HL-60/S4 treated with phorbol 12-myristate 13-acetate at 8.2 ng/mL for 4 days and 3 days (cell line): Measurements from ENCODE around the gene MAP6D1.
"Not testable (repeated sequence)": the region's sequence is repeated elsewhere in the genome, so short reads cannot be mapped to it uniquely, and the experiment has no call there.

Experiments used
- in situ Hi-C: fragments of 300-500 bp; cut with MboI; formaldehyde crosslinking; loops from 2 replicates; pipeline ENCODE4 v1.15.0; 2022; ENCODE audit warnings: low sequenced_read_pairs

MAP6D1 gene

GRCh38 chr3:183801601-183802000 lies 23.8 kb downstream of the MAP6D1 start:
- in situ Hi-C loops = no loop called here

- in situ Hi-C loops = no loop called here
Measured at GRCh38 chr3:183800243-183800863, 25.0 kb downstream of the MAP6D1 start.

DNA sequence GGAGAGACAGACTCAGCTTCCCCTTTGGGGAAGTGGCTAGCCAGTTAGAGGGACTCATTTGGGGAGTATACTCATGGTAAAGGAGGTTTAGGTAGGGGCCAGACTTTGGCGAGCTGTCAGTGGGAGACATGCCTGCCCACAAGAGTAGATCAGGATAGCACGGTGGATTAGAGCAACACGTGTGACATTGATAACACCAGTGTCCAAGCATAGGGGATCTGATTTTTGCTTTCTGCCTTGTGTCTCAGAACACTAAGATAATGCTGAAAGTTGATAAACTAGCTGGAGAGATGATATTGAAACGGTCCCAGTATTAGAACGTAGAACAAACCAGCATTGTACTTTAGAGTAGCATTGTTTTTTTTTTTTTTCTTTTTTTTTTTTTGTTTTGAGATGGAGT lies 25.9 kb downstream of the MAP6D1 start:
- in situ Hi-C loops = no loop called here

DNA sequence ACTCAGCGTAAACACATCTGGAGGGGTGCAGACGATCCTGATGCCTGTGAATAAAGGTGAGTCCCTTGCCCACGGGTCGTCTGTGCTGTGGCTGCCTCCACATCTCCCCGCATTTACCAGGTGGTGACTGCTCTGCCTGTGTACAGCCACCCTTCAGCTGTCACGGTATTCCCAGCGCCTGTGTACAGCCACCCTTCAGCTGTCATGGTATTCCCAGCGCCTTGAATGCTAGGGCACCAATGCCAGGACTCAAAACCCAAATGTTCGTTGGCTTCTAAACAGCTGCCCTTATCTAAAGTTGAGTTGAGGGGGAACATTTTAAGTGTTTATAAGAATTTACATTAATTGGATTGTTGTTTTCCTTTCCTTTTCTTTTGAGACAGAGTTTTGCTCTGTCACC lies 27.4 kb downstream of the MAP6D1 start:
- in situ Hi-C loops = no loop called here

DNA sequence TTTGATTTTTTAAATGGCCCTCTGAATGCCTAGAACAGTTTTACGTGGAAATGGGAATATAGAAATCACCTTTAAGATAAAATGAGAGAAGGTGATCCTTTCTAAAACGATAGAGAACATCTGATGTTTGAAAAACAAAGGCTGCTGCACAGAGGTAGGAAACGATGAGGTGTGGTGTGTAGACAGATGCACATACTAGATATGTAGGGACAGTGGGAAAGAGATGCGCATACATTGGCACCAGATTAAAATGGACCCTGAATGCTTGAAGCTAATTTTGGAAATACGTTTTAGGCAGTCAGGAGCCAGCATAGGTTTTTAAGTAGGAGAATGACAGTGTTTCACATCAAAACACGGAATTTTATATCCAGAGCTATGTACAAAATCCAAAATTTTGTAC lies 29.0 kb downstream of the MAP6D1 start:
- in situ Hi-C loops = no loop called here

DNA sequence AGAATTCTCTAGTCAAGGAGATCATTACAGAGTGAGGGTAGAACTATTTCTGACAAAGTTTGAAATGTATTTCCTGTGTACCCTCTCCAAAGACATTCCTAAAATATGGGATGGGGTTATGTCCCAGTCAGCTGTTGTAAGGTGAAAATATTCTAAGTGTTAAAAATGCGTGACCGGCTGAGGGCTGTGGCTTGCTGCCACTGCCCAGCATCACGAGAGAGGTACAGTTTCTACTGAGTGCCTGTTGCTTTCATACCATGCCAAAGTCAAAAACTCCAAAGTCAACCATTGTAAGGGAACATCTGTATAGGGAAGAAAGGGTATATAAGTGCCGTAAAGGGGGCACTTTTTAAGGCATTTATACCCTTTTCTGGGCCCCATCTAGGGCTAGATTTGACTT lies 30.9 kb downstream of the MAP6D1 start:
- in situ Hi-C loops = no loop called here

DNA sequence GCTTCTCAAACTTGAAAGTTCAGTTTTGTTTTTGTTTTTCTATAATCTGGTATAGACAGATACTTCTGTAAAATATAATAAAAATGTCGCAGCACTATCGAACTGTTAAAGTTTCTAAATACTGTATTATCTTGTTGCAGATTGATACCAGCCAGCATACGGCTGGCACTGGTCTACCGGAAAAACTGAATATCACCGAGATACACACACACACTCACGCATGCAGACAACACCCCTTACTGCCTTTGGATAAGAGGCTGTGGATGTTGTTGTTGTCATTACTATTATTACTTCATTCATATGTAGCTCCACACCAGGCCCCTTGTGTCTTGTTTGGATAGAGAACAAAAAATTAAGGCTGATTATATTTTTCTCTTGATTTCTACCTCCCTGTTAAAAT lies 32.4 kb downstream of the MAP6D1 start:
- in situ Hi-C loops = no loop called here

DNA sequence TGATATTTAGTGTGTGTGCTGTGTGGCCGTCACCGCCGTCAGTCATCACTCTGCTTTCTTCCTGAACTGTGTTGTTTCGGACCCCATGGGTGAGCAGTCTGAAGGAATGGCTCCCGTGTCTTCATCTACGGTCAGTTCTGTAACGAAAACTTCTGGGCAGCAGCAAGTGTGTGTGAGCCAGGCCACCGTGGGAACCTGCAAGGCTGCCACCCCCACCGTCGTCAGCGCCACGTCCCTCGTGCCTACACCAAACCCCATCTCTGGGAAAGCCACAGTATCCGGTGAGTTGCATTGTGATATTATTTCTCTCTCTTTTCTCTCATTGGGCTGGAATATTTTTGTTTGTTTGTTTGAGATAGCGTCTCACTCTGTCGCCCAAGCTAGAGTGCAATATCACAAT lies 34.7 kb downstream of the MAP6D1 start:
- in situ Hi-C loops = no loop called here

DNA sequence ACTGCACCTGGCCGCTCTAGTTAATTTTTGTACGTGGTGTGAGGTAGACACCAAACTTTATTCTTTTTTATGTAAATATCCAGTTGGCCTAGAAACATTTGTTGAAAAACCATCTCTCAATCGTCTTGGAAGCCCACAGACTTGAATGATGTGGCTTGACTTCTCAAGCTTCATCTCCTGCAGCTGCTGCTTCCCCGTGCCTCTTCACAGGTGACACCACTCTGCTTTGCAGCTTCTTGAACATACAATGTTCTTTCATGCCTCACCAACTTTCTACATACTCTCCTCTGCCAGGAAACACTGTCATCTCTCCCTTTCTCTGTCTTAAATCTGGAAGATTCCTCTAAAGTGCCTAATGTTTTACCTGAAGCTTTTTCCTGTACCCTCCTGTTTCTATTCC lies 35.6 kb downstream of the MAP6D1 start:
- in situ Hi-C loops = no loop called here

DNA sequence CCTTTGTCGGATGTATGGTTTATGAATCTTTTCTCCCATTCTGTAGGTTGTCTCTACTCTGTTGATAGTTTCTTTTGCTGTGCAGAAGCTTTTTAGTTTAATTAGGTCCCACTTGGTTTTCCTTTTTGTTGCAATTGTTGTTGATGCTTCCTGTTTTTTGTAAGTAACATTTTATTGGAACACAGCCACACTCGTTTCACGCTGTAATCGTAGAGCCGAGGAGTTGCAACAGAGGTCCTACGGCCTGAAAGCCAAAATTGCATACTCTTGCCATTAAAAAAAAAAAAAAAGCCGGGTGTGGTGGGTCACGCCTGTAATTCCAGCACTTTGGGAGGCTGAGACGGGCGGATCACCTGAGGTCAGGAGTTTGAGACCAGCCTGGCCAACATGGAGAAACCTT lies 40.9 kb downstream of the MAP6D1 start:
- in situ Hi-C loops = not testable (repeated sequence)

DNA sequence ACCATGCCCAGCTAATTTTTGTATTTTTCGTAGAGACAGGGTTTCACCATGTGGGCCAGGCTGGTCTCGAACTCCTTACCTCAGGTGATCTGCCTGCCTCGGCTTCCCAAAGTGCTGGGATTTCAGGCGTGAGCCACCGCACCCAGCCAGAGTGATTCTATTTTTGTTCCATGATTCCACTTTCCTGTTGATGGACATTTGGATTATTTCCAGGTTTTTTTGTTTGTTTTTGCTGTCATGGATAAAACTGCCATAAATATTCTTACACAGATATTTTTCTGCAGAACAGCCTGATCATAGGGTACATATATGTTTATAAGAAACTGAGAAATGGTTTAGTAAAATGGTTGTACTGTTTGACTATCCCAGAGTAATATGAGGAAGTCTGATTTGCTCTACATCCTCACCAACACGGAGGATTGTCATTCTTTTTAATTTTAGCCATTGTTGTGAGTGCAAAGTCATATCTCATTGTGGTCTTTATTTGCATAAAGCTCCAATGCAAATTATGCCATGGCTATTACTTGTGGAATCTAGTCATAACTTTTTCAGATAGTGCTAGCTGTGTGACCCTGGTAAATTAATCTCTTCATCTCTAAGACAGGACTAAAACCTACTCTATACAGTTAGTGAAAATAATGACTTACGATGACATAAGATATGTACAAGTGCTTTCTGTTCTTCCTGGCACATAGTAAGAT lies 42.7 kb downstream of the MAP6D1 start:
- in situ Hi-C loops = no loop called here

DNA sequence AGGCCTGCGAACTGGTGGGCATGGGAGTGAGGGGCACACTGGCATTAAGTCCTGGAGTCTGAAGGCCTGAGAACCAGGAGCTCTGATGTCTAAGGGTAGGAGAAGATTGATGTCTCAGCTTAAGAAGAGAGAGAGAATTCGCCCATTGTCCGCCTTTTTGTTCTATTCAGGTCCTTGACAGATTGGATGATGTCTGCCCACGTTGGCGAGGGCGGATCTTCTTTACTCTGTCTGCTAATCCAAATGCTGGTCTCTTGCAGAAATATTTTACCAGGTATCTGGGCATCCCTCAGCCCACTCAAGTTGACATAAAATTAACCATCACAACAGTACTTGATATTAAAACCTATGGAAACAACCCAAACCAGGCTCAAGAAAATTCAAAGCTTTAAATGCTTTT lies 44.1 kb downstream of the MAP6D1 start:
- in situ Hi-C loops = no loop called here

DNA sequence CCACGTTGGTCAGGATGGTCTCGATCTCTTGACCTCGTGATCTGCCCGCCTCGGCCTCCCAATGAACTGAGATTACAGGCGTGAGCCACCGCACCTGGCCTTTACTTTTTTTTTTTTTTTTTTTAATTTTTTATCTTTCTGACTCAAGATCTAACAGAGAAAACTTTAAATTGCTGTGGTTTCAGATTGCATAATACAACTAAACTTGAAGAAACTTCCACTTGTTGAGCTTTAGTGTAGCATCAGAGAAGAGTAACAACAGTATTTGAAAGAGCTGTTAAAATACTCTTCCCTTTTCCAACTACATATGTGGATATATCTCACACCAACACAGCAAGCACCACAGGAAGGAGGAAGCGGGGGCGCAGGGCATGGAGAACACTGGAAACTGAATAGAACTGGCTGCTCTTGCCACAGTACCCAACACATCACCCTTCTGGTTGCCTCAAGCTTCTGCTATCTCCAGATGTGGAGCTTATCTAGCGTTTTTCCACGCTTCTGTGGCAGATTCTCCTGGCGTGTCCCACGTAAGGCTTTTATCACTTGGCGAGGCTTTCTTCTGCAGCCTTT lies 45.4 kb downstream of the MAP6D1 start:
- in situ Hi-C loops = no loop called here

DNA sequence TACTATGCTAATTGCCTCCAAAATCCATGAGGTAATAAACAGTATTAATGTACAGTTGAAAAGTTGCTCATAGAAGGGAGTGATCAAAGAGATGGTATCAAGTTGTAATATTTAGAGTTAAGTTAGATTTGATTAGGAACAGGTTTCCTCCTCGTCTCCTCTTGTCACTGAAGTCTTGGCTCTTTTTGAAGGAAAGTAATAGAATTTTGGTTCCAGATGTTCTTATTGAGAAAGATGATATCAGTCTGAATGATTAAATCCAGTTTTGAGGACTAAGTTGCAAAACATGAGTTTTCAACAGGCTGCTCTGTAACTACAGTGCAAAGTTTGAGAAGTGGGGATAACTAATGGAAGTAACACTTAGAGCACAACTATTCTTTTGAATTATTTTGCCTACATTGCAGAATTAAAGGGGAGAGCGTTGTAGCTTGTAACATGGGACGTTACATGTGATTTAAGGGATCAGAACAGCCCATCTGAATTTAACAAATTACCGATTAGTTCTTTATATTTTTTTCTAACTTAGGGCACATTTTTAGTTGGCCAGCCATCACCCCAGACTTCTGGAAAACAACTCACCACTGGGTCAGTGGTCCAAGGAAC lies 48.3 kb downstream of the MAP6D1 start:
- in situ Hi-C loops = no loop called here

GRCh38 chr3:183776451-183776850 lies 48.9 kb downstream of the MAP6D1 start:
- in situ Hi-C loops = not testable (repeated sequence)

- in situ Hi-C loops = no loop called here
Measured at GRCh38 chr3:183775781-183776180, 49.6 kb downstream of the MAP6D1 start.

DNA sequence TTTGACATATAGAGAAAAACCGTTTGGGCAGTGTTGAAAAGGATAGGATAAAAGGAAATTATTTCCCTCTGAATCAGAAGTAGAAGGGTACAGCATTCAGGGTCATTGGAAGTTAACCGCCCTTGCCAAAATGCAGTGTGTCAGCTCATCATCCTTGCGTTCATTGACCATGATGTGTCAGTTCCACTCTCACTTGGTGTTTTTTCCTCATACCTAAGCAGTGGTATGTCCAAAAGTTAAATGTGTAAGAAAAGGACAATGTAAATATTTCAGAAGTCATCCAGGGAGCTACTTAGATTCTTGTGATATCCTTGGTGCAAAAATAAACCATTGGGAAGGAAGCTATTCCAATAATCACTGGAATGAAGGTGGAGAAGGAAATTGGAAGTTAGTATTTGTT lies 50.7 kb downstream of the MAP6D1 start:
- in situ Hi-C loops = loop anchor here (25.0 kb wide), 1 partner anchor 312 kb away; no protein-coding TSS in a partner anchor

DNA sequence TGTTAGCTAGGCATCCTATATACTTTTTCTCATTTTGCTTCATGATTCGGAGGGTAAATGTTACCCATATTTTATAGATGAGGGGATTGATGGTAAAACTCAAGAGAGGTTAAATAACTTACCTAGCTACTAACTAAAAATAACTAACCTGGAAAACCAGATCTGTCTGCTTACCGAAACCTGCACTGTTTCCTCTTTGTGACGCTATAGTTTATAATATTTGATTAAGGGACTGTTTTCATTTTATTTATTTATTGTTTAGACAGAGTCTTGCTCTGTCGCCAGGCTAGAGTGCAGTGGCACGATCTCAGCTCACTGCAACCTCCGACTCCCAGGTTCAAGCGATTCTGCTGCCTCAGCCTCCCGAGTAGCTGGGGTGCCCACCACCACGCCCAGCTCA lies 55.9 kb downstream of the MAP6D1 start:
- in situ Hi-C loops = loop anchor here (25.0 kb wide), 1 partner anchor 307 kb away; no protein-coding TSS in a partner anchor

- in situ Hi-C loops = loop anchor here (25.0 kb wide), 1 partner anchor 306 kb away; no protein-coding TSS in a partner anchor
Measured at GRCh38 chr3:183768114-183768513, 57.3 kb downstream of the MAP6D1 start.

DNA sequence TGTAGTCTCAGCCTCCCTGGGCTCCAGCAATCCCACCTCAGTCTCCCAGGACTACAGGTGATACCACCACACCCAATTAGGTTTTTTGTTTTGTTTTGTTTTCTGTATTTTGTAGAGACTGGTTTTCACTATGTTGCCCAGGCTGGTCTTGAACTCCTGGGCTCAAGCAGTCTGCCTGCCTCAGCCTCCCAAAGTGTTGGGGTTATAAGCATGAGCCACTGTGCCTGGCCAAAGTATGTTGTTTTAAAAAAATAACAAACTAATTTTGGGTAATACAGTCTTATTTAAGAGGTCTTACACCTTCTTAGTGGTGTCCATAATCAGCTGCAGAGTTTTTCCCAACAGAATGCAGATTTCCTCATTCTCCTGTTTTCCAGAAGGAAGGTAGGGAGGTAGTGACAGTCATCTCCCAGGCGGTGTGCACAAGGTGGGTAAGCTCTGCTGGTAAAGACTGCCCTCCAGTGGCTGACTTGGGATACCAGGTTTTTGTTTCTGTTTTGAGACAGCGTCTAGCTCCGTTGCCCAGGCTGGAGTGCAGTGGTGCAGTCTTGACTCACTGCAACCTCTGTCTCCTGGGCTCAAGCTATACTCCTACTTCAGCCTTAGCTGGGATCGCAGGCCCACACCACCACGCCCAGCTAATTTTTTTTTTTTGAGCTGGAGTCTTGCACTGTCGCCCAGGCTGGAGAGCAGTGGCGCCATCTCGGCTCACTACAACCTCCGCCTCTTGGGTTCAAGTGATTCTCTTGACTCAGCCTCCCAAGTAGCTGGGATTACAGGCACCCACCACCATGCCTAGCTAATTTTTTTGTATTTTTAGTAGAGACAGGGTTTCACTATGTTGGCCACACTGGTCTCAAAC lies 58.4 kb downstream of the MAP6D1 start:
- in situ Hi-C loops = loop anchor here (25.0 kb wide), 1 partner anchor 305 kb away; no protein-coding TSS in a partner anchor

DNA sequence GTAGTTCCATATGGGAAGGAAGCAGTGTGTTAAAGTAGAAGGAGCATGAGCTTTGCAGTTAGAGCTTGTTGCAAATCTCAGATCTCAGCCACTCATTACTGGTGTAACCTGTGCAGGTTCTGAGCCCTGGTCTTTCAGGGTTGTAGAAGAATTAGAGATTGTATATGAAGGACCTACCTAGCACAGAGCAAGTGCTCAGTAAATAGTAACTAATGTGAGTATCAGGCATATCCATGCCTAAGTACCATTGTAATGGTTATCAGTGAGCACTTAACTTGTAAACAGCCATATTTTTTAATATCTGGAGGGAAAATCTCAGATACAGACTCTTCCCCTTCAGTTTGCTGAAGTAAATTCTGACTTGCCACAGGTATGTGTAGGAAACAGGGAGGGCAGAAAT lies 59.3 kb downstream of the MAP6D1 start:
- in situ Hi-C loops = loop anchor here (25.0 kb wide), 1 partner anchor 304 kb away; no protein-coding TSS in a partner anchor
